AG10803 (cell line): ENCODE data around the gene NUP210L.

Experiments used
- DNase-seq: peaks from one replicate; pipeline ENCODE4 v3.0.0; 2010; ENCODE audit warnings: low read depth
- H3K4me3 ChIP-seq: 2 replicates; pipeline ENCODE4 v1.5.1; 2011; ENCODE audit warnings: mild to moderate bottlenecking, low read length, control low read depth
- TF ChIP-seq, protein P1 (sequence below): conservative IDR thresholded peaks from 2 replicates; pipeline ENCODE4 v1.5.1; 2011; ENCODE audit warnings: mild to moderate bottlenecking, low read length, control low read depth, inconsistent platforms

Gene NUP210L

DNA sequence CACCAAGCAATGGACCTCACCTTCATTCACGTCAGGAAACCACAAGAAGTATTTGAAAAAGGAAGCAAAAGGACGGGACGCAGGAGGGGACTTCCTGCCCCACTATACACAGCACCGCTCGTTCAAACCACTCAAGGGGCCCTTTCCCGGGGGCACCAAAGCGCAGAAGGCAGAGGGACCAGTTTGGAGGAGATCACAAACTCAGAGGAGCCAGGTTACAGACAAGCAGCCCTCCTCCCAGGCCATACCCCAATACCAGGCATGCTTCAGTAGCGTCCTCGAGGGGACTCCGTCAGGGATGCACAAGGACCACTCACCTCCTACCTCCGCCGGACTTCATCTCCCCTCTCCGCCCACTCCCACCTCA lies 197.1 kb downstream of the NUP210L start:
- H3K4me3 ChIP-seq, result peak overlapping the region; percentile 96
- TF ChIP-seq, protein P1, sequence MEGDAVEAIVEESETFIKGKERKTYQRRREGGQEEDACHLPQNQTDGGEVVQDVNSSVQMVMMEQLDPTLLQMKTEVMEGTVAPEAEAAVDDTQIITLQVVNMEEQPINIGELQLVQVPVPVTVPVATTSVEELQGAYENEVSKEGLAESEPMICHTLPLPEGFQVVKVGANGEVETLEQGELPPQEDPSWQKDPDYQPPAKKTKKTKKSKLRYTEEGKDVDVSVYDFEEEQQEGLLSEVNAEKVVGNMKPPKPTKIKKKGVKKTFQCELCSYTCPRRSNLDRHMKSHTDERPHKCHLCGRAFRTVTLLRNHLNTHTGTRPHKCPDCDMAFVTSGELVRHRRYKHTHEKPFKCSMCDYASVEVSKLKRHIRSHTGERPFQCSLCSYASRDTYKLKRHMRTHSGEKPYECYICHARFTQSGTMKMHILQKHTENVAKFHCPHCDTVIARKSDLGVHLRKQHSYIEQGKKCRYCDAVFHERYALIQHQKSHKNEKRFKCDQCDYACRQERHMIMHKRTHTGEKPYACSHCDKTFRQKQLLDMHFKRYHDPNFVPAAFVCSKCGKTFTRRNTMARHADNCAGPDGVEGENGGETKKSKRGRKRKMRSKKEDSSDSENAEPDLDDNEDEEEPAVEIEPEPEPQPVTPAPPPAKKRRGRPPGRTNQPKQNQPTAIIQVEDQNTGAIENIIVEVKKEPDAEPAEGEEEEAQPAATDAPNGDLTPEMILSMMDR, result no peak
- no peak for DNase-seq

DNA sequence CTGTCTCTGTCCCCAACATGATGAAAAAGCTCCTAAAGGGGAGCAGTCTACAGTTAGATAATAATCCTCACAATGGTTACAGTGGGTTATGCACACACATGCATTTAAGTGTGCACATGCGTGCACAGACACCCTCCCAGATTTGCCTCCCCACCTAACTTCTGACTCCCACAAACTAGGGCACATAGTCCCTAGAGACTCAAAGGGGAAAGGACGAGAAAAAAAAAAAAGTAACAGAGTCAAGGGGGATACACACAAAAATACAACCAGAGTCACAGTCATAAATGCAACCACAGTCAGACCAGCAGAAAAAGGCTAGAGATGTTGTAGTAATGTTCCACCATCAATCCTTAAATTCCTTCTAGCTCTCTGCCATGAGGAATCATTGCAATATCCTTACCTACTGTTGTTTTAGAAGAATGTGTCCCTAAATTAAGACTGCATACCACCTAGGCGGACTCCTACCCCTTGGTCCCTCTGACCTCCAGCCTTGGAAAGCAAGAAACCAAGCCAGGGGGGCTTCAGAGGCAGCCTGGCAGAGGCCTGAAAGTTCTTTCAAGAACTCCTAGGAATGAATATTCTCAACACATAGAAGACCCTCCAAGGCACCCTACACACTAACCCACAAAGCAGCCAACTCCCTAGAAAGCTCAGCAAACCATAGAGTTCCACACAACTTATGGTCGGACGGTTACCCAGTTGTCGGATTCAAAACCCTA lies 197.7 kb downstream of the NUP210L start:
- DNase-seq, result no peak
- peak overlapping the region; percentile 96 for H3K4me3 ChIP-seq
- TF ChIP-seq, protein P1, result no peak

DNA sequence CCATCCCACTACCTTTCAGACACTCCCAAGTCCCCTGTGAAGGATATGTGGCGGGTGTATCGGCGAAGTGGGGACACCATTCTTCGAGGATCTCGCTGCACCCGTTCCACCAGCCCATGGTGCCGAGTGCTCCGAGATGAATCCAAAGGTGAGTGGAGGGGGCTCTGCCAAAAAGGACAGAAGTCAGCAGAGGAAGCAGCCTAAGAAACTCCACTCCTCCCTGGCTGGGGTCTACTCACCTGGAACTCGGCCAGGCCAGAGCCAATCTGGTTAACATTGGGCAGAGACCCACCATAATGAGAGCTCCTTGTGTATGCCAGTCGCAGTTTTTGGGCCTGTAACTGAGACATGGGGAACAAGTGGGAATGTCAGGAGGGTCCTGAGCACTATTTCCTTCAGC lies 200.0 kb downstream of the NUP210L start:
- TF ChIP-seq, protein P1, result no peak
- H3K4me3 ChIP-seq, result no peak overlapping the region
- DNase-seq, result no peak

DNA sequence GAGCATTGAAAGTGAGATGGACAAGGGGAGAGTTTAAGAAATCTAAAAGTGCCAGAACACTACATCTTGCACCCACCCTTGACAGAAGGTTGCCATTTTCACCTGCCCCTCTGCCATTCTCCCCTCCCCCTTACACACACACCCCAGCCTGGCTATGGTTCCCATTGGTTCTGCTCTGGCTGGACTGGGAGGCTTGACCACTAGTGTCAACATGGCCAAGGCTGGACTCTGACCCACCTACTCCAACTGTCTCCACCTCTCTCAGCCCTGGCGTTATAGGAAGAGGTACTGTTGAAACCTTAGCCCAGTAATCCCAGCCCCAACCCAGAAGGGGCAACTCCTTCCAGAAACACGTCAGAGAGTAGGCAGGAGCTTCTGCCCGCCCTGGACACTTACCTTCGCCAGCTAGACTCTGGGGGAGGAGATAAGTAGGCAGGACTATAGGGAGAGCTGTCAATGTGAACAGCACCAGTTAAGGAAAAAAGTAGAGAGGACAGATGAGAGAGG lies 201.0 kb downstream of the NUP210L start:
- TF ChIP-seq, protein P1, result no peak
- no peak overlapping the region for H3K4me3 ChIP-seq
- no peak for DNase-seq

DNA sequence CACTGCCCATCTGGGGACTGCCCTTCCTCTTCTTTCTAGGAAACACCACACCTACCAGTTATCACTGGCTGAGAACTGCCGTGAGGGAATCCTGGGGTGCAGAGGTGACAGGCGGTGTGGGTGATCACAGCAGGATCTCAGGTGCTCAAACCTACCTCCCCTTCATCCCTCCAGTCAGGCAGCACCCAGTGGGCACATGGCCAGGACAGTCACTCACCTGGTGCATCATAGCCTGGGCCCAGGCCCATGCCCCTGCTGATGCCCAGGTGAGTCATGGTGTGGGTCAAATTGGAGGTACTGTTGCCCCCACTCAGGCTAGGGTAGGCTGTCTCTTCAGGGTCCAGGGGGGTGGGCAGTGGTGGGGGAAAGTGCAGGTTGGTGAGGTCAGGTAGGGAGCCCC lies 203.1 kb downstream of the NUP210L start:
- no peak overlapping the region for H3K4me3 ChIP-seq
- no peak for DNase-seq
- TF ChIP-seq, protein P1, result no peak

DNA sequence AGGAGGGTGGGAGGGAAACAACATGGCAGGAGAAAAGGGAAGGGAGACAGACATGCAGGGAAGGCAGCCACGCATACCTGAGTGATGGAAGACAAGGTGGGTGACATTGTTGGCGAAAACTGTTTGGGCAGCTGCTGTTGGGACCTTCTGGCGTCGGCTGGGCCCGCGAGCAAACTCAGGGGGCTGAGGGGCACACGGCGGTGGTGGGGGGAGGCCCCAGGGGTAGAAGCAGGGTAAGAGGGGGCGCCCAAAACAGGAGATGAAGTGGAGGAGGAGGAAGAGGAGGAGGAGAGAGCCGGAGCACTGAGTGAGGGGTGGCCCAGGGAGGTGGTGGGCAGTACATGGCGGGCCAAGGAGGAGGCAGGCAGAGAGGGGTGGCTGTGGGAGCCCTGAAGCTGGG lies 203.7 kb downstream of the NUP210L start:
- H3K4me3 ChIP-seq, result no peak overlapping the region
- TF ChIP-seq, protein P1, result no peak
- no peak for DNase-seq

DNA sequence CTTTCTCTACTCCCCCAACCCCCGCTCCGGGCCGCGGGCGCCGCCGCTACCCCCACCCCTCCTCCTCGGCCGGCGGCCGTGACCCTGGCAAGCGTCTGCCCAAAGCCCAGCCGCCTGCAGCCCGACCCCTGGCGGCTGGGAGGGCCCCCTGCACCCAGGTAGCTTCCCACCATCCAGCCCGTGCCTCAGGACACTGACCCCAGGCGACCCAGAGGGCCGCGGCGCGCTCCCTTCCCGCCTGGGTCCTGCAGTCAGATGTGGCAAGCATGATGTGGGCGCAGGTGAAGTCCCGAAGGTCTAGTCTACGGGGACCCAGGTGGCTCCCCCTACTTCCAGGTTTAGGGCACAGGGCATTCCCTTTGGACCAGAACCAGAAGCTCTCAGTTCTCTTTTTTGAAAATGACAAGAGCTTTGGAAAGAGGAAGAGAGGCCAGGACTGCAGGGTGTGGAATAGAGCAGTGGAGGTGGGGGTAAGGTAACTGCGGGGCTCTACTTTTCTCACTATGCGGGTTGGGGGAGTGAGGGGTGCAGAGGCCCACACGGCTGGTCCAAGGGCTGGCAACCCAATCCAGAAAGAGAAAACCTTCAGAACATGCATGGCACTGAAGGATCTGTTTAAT lies 208.1 kb downstream of the NUP210L start, which contains the start of gene DENND4B:
Gene DENND4B, minus strand, starts transcription at position 97 of the 620 bp plus-strand sequence. CDS start 2,344 bp downstream, outside the sequence.
- TF ChIP-seq, protein P1, result peak; percentile 74
- peak within 1 kb of the TSS; percentile 85 for H3K4me3 ChIP-seq
- peak; percentile 76 for DNase-seq
